ENCODE results near the gene ZNF32.
"Not testable (repeated sequence)": the region's sequence is repeated elsewhere in the genome, so short reads cannot be mapped to it uniquely, and the experiment has no call there.

The ZNF32 gene

DNA sequence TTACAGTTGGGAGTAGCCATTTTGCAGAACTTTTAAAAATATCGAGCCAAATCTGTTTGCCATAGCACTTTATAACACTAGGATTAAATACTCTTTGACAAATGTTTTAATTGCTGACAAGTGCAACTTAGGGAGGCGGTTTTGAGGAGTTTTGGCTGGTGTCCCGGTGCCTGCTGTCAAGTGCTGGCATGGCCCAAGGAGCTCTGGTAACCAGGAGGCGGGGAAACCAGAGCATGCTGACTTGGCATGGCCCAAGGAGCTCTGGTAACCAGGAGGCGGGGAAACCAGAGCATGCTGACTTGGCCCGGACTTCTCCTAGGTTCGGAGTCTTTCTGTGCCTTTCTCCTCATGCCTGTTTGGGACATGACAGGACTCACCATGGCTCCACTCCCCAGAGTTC is 30.8 kb upstream of the ZNF32 start:
- no peak for DNase-seq

DNA sequence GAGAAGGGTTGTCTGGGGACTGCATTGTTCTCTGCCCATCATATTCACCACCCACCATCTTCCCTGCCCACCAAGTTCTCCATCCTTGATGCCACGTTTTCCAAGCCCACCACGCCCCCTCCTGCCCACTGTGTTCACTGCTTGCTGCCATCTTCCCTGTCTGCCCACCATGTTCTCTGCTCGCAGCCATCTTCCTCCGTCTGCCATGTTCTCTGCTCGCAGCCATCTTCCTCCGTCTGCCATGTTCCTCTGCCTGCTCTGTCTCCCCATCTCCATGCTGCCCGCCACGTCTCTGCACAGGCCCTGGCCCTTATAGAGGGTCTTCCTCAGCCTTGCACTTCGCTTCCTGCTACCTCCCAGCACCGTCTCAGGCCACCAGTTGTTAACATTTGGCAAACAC is 30.0 kb upstream of the ZNF32 start:
- no peak for DNase-seq

DNA sequence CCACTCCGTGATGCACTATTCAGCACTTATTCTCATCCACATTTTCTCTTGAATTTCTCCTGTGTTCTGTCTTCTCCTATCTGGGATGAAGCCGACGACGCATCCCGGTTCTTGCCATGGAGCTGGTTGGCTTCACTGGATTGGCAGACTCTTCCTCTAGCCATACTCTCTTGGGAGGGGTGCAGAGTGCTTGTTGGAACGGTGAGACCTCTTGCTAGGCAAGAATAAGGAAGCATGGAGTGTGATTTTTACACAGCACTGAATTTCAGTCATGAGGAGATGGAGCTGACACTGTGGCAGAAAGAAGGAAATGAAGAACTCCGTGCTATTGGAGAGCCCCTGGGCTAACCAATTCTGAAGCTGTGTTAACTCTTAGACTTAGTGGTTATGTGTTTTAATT is 28.2 kb upstream of the ZNF32 start:
- DNase-seq, result no peak

DNA sequence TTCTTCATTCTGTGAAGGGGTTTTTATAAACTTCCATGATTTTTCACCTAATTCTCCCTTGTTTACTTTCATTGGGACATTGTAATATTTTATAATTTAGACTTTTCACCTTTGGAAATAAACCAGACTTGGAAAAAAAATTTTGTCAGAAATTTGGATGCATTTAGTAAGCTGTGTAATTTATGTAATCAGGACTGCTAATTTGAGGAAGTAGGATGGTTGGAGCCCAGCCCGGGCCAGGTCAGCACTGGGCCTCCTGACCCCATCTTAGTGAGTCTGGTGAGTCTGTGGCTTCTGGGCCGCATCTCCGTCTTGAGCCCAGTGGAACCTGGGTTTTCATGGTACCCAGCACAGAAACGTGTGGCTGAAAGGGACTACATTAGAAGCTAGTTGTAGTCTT is 27.6 kb upstream of the ZNF32 start:
- no peak for DNase-seq

DNA sequence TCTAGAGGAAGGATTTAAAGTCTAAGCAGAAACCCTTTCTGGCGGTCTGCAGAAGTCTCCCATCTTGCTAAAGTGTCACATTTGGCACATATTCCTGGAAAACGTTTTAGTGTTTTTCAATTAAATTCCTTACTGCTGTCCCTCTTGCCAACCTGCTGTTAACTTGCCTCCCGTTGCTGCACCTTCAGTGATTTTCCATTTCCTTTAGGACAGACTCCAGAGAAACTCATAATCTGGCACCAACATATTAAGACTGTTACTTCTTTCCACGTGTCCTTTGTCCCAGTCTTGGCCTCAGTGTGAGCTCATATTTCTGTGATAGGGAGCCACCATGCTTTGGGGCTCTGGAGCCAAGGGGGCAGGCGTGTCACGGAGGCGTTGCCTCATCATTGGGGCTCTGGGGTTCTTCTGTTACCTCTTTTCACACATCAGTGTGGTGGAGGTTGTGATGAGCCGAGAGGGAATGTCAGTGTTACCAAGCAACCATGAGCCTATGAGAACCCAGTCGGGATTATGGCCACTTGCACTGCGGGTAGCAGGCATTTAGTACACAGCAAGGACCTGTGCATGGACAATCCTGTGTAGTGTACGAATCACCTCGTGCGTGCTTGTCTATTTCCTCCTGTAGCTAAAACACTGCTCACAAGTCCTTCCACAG is 26.0 kb upstream of the ZNF32 start:
- no peak for DNase-seq

DNA sequence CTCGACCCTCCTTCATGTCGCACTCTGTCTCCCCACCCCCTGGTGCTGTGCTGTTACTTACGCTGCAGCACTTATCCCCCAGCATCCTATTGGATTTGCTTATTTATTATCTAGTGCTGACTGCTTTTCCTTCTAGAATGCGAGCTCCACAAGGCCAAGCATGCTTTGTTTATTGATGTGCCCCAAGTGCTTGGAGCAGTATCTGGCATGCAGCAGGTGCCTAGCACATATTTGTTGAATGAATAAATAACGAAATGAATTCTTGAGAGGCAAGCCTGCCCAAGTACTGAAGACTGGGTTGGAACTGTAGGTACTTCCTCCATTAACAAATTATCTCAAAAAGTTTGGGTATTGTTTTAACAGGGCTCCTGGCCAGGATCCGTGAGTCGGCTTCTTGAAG is 24.8 kb upstream of the ZNF32 start:
- DNase-seq, result no peak

DNA sequence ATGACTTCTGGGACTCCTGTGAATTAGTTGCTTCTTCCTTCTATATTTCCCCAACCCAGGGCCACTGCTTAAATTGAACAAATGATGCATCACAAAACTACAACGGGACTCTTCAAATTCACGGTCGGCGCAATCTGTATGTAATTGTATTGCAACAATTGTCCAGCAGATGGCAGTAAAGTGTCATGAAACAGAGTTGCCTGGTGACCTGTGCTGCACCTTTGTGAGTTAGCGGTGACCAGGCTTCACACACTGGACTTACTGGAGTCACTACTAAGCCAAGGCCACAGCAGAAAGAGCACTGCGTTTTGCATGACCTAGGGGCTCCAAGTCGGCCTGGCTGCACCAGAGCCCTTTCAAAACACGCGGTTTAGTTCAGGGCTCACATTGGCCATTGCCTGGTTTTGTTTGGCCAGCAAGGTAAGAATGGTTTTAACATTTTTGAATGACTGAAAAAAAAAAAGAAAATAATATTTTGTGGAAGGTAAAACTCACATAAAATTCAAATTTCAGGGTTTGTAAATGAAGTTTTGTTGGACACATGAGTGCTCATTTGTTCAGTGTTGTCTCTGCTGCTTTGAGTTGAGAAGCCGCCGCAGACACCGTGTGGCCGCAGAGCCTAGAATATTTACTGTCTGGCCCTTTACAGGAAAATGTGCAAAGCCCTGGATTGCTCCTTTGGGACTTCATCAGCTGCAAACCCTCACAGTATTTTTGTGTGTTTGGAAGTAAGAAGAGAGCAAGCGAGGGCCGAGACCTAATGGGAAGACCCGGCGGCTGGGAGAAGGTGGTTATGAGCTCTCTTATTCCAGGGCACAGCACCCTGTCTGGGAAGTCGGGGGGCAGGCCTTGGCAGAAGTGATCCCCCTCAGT is 23.2 kb upstream of the ZNF32 start:
- DNase-seq, result peak; percentile 9

DNA sequence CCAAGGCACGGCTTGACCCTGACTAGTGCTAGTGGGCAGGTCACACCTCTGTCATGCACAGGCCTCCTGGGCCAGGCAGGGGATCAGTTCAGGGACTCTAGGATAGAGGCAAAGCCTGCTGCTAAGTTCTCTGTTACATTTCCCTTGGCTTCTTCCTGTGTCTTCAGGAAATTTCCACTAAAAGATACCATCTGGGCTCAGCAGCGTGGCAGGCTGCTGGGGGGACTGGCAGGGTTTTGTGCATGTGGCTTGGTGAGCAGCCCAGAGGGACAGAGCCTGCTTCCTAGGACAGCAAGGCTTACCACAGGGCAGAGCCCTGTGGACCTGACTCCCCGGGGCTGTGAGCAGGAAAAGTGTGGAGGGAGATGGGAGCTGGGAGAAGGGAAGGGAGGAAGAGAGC is 20.7 kb upstream of the ZNF32 start:
- DNase-seq, result no peak

DNA sequence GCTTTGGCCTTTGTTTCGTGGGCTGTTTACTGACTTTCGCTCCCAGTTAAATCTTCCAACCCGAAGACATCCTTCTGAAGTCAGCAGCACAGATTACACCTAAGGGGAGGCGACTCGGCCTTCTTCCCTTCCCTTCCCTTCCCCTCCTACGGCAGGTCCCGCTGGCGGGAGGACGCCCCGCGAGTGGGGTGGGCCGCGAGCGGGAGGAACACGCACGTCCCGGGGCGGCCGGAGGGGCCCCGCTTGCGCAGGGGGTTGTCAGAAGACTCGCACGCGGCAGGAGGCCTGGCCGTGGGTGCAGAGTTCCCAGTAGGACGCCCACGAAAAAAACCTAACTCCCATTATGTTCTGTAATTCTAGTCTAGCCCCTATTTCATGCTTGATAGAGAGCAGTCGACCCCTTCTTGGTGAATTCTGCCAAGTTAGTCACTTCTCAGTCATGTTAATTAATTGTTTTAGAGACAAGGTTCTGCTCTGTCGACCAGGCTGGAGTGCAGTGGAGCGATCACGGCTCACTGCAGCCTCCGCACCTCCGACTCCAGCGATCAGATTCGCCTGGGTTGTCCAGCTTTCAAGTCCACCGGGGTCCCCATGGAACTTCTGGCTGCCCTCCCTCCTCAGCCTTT is 19.2 kb upstream of the ZNF32 start:
- no peak for DNase-seq

DNA sequence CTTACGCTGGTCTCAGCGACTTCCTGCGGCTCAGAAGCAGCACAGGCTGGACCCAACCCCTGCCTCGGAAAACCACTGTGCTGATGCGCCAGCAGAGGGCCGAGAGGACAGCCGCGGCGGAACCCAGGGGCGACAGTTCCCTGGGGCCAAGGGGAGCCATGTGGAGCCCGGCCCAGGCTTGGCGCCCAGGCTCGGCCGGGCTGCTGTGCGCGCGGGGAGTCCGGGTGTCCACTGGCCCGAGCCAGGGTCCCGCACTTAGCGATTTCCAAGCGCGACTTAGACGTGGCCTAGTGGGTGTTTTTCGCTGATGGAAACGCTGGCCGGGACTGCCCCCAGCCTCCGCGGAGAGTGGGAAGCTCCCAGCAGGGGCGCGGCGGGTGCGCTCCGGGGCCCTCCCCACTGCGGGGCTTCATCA is 18.6 kb upstream of the ZNF32 start:
- DNase-seq, result no peak

DNA sequence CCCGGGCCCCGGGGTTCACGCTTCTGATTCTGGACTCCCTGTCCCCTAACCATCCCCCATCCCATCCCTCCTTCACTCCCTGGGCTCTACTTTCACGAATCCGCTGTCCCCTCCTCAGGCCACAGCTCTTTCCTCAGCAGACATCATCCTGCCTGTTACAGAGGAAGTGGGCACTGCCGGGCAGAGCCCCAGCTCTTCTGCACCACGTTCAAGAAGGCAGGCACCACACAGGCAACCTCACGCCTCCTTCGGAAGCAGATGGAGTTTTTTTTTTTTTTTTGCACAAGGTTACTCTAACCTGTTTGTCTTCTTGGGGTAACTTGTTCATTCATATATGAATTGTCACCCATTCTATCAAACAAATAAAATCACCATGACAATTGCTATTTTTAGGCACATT is 17.9 kb upstream of the ZNF32 start:
- no peak for DNase-seq

DNA sequence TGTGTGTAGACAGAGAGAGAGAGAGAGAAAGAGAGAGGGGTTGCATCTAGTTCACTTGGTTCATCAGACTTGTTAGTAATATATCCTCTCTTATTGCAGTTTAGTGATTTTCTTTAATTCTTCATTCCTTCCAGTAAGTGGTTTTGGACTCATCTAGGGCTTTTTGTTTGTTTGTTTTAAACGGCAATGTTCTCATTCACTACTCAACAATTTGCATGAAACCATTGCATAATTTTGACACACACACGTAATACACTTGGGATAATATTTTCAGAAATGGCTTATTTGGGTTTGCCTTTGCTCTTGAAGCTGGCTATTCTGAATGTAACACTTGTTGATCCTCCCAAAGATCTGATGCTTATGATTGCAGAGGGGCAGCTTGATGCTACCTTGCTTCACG is 16.4 kb upstream of the ZNF32 start:
- no peak for DNase-seq

DNA sequence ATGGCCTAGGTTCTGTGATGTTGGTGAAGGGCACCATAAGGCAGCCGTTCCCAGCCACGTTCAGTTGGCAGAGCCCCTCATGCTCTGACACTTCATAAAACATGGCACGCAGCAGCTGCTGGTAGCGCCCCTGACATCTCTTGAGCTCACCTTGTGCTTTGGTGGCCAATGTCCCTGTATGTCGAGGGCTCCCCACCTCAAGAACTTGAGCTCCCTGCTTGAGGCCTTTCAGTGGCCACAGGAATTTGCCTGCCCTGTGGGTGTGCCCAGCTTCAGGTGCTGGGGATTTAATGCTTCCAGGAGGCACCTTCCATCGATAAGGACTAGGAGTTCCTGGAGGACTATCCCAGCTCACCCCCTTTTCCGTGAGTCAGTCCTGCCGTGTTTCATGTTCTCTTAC is 9.5 kb upstream of the ZNF32 start:
- no peak for DNase-seq

DNA sequence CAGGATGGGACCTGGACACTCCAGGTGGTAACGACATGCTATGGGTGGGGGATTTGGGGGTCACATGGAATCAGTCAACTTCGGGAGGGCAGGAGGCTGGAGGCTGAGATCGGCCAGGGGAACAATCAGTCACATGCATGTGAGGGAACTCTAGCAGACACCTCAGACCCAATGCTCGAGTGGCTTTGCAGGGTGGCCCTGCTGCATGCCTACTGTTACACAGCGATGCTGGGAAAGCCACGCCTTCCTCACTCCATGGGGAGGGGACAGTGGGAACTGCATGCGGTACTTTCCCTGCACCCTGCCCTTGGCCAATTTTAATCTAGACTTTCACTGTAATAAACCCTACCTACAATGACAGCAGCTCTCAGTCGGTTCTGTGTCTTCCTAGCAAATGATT is 6.6 kb upstream of the ZNF32 start:
- no peak for DNase-seq

DNA sequence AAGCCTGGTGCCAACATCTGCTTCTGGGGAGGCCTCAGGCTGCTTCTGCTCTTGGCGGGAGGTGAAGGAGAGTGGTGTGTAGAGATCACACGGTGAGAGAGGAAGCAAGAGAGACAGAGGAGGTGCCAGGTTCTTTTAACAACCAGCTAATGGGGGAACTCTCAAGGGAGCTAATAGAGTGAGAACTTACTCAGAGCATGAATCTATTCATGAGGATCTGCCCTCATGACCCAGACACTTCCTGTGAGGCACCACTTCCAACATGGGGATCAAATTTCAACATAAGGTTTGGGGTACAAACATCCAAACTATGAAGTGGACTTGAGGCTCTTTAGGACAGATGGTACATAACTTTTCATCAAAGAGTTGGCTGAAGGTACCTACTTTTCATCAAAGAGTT is 5.1 kb upstream of the ZNF32 start:
- no peak for DNase-seq

DNA sequence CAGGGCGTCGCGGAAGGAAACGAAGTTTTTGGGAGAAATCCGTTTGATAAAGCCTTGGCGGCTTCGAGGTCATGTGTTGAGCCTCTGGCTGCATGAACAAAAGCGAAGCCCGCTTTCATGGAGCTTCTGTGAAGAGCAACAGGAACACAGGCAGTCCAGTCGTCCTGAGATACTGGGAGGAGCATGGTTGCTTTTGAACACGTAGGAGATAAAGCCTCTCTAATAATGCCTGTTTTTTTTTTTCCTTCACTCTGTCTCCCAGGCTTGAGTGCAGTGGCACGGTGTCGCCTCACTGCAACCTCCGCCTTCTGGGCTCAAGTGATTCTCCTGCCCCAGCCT is 473 bp upstream of the ZNF32 start:
- no peak for DNase-seq

DNA sequence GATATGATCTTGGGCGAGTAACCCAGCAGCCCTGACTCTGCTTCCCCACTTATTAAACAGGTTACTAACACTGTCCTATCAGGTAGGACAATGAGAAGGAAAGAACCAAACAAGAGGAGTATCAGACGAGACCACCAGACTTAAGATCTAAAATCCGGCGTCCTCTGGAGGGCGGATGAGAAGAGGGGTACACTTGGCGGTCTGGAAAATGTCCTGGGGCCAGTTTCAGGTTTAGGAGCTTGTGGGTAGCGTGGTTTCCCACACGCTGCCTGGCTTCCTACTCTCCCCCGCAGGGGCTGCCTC is 635 bp downstream of the ZNF32 start:
- DNase-seq, result no peak

DNA sequence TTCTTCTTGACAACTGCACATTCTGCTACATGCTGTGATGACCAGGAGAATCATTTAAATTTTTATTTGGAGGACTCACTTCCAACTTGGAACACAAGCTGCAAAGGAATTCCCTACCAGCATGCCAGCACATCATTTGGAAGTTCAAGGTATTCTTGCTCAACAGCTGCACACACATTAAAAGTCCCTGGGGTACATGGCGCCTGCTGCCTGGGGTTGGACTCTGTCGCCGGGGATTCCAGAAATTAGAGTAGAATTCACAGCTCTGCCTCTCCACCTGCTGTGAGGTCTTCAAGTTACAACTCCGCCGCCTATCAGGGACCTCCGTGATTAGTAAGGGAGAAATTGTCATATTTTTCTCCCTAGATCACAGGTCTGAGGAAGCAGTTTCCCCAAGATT is 1.1 kb downstream of the ZNF32 start:
- DNase-seq, result no peak

DNA sequence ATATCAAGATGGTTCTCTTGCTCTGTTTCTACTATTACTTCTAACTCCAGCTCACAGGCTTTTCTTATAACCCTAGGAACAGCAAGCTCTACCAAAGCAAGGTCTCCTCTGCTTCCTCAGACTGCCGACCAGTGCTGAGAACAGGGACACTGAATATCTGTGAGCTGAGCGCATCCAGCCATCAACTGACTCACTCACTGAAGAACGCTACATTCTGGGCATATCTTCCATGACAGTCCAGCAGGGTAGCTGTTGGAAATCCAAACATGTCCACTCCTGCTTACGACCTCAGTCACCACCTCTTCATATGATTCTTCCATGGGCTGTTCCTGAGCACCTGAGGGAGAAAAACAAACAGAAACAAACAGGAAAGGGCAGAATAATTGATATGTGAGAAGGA is 2.8 kb downstream of the ZNF32 start:
- DNase-seq, result no peak

DNA sequence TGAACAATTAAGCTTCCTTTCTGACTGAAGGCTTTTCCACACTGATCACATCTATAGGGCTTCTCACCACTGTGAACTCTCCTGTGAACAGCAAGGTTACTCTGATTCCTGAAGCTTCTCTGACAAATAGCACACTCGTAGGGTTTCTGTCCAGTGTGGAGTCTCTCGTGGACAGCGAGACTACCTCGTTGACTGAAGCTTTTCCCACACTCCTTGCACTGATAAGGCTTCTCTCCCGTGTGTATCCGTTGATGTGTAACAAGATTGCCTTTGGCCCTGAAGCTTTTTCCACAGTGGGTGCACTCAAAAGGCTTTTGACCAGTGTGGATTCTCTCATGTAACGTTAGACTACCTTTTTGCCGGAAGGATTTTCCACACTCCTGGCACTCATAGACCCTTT is 4.4 kb downstream of the ZNF32 start:
- DNase-seq, result no peak

DNA sequence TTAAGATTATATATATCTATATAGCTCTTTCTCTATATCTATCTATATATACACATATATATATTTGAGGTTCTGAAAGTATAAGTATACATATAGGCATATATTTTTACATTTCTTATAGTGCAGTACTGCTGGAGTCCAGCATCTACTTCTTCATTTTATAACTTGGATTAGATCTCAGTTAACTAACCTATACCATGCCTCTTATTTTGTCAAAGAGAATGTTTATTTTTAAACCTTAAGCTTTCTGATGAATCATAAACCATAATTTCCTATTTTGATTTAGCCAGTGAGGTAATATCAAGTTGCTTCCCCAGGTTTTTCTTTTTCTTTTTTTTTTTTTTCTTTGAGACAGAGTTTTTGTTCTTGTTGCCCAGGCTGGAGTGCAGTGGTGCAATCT is 8.1 kb downstream of the ZNF32 start:
- DNase-seq, result no peak

DNA sequence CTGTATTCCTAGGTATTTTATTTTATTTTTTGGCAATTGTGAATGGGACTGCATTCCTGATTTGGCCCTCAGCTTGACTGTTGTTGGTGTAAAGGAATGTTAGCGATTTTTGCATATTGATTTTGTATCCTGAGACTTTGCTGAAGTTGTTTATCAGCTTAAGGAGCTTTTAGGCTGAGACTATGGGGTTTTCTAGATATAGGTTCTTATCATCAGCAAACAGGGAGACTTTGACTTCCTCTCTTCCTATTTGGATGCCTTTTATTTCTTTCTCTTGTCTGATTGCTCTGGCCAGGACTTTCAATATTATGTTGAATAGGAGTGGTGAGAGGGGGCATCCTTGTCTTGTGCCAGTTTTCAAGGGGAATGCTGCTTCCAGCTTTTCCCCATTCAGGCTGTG is 12.9 kb downstream of the ZNF32 start:
- not testable (repeated sequence) for DNase-seq

DNA sequence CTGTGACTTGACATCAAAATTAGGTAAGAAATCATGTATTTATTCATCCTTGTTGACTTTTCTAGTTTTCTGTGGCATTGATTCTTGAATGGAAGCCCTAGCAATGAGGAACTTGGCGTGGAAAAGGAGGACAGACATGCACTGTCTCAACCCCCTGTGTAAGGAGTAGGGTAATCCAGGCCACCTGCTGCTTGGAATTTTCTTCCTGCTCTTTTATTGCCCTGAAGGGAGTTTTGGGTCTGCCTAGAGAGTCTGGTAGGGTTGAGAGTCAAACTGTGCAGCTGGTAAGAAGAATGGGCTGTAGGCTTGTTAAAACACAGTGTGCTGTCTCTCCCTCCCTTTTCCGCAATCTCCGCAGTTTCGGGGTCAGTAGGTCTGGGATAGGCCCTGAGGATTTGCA is 19.7 kb downstream of the ZNF32 start:
- DNase-seq, result no peak

DNA sequence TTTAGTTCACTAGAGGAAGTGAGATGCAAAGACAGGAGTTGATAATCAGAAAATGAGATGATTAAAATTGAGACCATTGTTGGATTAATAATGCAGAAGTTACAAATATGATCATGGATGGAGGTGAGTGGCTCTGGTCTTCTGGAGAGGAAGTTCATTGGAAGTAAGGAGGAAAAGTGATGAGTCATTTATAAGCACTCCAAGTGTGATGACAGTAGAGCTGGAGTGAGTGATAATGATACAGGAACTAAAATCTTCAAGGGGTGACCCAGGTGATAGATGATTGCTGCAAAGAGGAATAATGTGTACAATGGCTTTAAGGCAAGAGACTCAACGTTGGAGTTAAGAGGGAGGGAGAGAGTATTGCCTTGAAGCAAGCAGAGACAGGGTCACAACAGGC is 20.7 kb downstream of the ZNF32 start:
- DNase-seq, result no peak

DNA sequence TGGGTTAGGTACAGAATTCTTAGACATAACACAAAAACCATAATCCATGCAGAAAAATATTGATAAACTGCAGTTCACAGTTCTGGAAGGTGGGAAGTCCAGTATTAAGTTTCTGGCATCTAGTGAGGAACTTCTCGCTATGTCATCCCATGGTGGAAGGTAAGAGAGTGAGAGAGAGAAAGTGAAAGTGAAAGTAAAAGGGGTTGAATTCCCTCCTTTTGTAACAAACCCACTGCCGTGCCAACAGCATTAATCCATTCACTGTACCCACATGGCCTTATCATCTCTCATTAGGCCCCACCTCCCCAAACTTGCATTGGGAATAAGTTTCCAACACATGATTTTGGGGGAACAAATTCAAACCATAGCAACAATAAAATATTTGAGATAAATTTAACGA is 25.3 kb downstream of the ZNF32 start:
- no peak for DNase-seq
